ENCODE results near the gene ETFA.
"Not testable (repeated sequence)": the region's sequence is repeated elsewhere in the genome, so short reads cannot be mapped to it uniquely, and the experiment has no call there.

Gene ETFA

DNA sequence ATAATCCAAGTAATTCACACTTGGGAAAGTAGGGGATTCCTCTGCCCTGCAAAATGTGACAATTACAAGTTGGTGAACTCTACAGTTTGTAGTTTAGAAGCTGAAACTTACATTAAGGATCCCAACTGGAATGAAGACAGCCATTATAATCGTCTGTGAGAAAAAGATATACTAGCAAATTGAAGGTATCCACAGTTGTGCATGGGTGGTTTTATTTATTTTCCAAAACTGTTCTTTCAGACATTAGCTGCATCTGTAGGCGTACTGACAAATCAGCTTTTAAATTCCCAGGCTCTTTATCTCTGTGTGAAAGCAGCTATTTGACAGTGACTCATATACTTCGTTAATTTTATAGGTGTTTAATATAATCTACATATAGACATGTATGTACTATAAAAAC, 12.8 kb upstream of the ETFA start:
- no peak for DNase-seq

- no peak for DNase-seq
Observed at GRCh38 chr15:76321602-76322001, 10.3 kb upstream of the ETFA start.

DNA sequence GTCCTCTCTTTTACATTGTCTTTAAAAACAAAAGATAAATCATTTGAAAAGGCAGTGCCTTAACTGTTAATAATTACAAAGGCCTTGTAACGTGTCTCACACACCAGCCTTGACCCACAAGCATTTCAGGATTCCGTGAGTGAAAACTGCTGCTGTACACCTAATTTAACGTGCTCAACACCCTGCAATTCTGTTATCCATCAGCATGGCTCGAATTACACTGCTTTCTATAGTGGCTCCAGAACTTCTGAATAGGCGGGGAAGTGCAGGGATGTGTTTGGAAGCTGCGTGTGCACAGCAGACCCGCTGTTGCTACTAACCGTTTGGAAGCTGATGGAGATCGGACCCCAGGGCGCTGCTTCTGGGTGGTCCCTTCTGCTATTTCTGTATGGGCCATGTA, 9.9 kb upstream of the ETFA start:
- DNase-seq = no peak

- DNase-seq = no peak
Observed at GRCh38 chr15:76320012-76320411, 8.7 kb upstream of the ETFA start.

DNA sequence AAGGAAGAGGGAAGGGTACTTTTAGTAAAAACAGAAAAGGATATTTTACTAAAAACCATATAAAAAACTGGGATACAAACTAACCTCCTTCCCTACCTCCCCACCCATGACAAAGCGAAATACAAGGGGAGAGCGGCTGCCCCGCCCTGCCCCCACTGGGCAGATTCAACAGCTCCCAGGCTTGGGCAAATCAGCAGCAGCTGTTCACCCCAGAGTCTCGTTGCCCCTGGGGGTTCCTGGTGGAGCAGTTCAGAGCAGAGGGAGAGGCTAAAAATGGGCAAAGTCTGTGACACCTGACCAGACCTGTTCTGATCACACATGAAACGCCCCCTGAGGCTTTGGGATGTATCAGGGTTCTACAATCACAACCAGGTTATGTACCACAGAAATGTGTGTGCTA, 2.5 kb upstream of the ETFA start:
- no peak for DNase-seq

- not testable (repeated sequence) for DNase-seq
Observed at GRCh38 chr15:76313175-76313567, 1.9 kb upstream of the ETFA start.

DNA sequence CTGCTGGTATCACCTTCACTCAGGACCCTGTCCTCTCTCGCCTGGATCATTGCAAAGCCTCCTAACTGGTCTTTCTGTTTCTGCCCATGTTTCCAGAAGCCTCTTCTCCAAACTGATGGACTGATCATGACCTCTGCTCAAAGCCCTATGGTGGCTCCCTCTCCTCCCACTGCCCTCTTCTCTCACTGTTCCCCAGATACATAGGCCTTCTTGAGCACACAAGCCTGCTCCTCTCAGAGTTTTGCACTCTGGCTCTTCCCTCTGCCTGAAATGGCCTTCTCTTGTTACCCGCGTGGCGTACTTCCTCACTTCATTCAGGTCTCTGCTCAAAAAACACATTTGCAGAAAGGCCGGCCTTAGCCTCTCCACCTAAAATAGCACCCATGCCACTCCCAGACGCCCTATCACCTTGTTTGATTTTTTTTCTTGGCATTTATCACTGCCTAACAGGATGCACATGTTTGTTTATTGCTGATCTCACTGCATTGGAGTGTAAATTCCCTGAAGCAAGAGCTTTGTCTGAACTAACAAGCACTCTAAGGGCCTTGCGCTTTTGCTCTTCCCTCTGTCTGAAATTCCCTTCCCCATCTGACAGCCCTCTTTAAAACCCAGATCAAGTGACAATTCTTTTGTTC, 1.4 kb upstream of the ETFA start:
- no peak for DNase-seq

DNA sequence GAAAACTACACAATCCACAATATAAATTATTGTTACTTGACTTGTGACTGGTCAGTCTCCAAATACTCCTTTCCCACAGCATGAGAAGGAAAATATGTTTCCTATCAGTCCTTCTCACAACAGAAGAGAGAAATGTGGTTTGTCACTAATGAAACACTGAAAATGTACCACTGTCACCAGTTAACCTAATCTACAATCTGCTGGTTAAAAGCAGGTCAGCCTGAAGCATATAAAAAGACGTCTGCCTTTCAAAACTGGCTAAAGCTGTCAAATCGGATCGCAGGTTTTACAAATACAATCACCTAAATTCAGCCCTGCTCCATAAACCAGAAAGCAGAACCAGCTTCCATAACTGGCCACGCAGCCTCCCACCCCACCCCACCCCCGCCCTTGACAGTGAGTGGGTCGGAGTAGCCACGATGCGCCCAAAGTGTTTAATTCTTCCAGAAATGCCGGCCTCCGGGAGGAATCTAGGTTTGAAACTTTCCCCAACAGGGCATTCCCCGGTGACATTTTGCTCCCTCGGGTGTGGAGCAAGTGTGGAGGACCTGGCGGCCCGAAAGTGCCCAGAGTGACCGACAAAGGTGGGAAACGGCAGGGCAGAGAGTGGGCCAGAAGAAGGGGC, 682 bp downstream of the ETFA start:
- no peak for DNase-seq

- DNase-seq = no peak
Observed at GRCh38 chr15:76309601-76310330, 1.5 kb downstream of the ETFA start.

GRCh38 chr15:76303909-76304308, 7.4 kb downstream of the ETFA start:
- no peak for DNase-seq

- no peak for DNase-seq
Observed at GRCh38 chr15:76299786-76300185, 11.5 kb downstream of the ETFA start.

DNA sequence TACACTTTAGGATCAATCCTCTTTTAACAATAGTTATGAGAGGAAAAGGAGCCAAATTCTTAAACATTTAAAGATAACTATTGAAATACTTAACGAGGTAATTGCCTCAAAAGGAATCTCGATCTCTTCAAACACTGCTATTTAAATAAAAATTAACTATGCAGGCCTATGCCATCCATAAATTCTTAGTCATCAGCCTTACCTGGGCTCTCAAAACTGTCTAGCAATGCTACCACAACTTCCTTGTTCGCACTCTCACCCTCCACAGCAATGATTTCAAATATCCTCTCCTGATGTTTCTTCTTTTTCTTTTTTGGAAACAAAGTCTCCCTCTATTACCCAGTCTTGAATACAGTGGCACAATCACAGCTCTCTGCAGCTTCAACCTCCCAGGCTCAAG, 12.3 kb downstream of the ETFA start:
- DNase-seq = no peak

- DNase-seq = not testable (repeated sequence)
Observed at GRCh38 chr15:76297951-76298350, 13.3 kb downstream of the ETFA start.

- DNase-seq = no peak
Observed at GRCh38 chr15:76296849-76297248, 14.4 kb downstream of the ETFA start.

GRCh38 chr15:76294463-76294862, 16.8 kb downstream of the ETFA start:
- not testable (repeated sequence) for DNase-seq

DNA sequence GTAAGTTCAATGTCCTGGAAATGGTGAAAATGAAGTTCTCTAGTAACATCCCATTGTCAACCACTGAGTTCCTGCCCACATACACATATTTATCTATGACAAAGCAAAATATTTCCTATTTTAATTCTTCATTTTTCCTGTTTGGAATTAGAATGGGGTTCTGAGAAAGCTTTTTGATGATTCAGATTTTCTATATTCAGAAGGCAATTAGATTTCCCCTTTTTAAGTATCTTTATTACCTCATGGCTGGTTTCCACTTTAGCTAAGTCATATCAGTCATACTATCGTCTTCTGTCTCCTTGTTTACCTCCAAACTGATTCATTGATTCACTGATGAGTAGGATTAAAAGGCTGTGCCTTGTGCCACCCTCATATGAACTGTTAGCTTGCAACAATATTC, 17.9 kb downstream of the ETFA start:
- no peak for DNase-seq

DNA sequence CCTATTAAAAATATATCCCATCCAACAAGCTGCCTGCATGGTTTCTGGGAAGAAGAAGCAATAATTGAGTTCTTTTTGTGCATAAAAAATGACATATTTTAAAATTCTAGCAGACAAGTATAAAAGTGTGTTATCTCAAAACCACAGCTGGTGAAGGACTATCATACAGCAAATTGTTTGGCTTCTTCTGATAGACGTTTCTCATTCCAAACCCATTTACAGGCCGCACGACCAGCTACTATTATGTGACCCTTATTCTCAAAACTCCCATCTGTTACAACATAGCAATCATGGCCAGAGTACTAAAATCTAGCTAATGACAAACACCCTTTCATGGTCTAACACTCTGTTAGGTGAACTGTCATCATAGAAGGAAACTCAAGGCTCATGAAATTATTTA, 21.7 kb downstream of the ETFA start:
- DNase-seq = no peak

DNA sequence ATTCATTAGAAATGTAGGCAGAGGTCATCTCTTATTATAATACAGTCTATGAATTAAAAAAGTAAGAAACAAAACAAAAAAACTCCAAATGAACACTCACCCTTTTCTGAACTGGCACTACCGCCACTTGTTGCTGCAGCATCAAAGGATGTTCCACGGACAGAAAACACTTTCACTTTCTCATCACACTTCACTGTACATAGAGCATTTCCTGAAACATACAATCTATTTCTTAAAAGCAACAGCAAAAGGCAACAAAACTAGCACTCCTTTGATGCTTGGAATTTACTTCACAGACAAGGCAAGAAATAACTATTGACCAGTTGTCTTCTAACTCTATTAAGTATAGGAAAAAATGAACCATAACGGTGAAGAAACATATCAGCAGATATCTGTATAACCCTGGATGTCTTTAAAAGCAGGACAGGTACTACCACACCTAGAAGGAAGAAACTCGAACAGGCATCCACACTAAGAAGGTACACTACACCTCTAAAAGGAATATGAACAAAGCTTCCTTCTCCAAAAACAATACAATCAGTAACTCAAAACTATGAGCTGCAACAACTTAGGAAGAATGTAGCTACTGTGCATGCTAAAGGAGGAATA, 24.9 kb downstream of the ETFA start:
- DNase-seq = peak; percentile 44

DNA sequence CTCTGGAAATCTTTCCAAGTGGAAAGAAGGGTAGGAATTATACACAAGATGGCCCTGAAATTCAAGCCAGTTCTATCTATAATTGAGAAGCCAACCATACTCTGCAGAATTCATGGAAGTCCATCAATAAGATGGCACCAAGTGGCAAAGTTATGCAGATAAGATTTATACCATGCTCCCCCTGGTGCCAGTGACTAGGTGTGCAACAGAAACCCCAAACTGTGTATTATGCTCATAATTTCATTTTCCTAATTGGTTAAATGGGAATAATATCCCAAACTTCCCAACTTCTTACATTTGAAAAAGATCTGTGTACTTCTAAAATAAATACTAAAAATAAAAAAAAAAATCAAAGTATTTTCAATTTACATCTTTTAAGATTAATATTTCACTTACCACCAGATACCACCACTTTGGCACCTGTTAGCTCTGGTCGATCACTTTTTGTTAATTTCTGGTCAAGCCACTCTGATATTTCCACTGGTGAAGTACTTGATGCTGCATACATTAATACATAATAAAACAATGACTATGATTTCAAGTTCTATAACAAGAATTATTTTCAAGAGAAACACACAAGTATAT, 25.9 kb downstream of the ETFA start:
- DNase-seq = no peak

GRCh38 chr15:76282465-76282864, 28.8 kb downstream of the ETFA start:
- no peak for DNase-seq

DNA sequence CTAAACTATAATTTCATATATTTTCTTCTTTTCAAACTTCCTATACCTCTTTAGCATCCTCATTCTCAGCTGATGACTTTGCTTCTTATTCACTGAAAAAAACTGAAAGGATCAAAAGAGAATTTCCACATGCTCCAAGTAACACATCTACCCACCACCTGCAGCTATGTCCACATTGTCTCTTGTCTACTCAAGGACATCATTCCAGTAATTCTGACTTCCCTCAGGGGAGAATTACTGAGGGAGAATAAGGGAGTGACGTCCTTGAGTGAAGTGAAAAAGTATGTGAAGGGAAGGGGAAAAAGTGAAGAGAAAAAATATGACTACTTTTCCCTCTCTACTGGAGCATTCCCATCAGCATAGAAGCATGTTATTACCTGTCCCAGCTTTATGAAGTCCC, 32.6 kb downstream of the ETFA start:
- DNase-seq = no peak

DNA sequence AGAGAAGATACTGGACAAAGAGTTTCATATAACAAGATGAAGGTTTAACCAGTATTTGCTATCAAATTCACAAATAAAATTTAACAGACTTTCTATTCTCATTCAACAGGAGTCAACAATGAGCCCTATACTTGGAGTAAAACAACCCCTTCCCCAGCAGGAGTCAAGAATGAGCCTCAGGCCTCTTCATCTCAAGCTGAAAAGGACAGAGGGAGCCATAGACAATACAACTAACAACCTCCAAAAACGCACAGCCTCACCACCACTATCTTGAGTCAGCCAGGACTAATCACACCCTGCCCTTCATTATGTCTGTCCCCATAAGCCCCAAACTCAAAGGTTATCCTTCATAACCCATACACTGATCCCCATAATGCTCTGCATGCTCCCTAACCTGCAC, 36.4 kb downstream of the ETFA start:
- no peak for DNase-seq

GRCh38 chr15:76274226-76274625, 37.0 kb downstream of the ETFA start:
- DNase-seq = no peak

DNA sequence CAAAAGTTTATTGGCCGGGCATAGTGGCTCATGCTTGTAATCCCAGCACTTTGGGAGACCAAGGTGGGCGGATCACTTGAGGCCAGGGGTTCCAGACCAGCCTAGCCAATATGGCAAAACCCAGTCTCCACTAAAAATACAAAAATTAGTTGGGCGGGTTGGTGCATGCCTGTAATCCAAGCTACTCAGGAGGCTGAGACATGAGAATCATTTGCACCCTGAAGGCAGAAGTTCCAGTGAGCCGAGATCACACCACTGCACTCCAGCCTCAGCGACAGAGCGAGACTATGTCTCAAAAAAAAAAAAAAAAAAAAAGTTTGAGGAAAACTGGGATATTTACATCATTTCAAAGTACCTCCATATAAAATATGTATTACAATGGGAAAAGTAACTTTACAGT, 40.4 kb downstream of the ETFA start:
- DNase-seq = no peak
